GM12874 (cell line): ENCODE measurements around the gene NELL2.

ENCODE experiments used
- CTCF ChIP-seq: IDR thresholded peaks from 2 replicates; pipeline ENCODE4 v1.5.1; 2011; ENCODE audit warnings: low read depth, mild to moderate bottlenecking, control low read depth, low read length, moderate library complexity; ENCODE audit not compliant: insufficient read depth

The NELL2 gene

GRCh38 chr12:44653861-44654527 lies 222.1 kb downstream of the NELL2 start:
- TF ChIP-seq CTCF: no peak

- TF ChIP-seq CTCF: no peak
Observed at GRCh38 chr12:44649693-44650092, 226.4 kb downstream of the NELL2 start.

- TF ChIP-seq CTCF: no peak
Observed at GRCh38 chr12:44647917-44648690, 228.0 kb downstream of the NELL2 start.

GRCh38 chr12:44640427-44641190 lies 235.5 kb downstream of the NELL2 start:
- no peak for TF ChIP-seq CTCF

- no peak for TF ChIP-seq CTCF
Observed at GRCh38 chr12:44637875-44638274, 238.2 kb downstream of the NELL2 start.

GRCh38 chr12:44628180-44628579 lies 247.9 kb downstream of the NELL2 start:
- TF ChIP-seq CTCF: no peak

- no peak for TF ChIP-seq CTCF
Observed at GRCh38 chr12:44627387-44628166, 248.5 kb downstream of the NELL2 start.
